Activated naive CD4-positive, alpha-beta T cell treated with anti-CD3 and anti-CD28 coated beads, Interleukin-2, amount 10 ng/mL, durations not matched to agents 7 days and 5 days (primary cell): Measurements from ENCODE around the gene PLD5.

ENCODE experiments used
- CTCF ChIA-PET: fragments of 350-600 bp; sonication (Branson Sonifier 250); formaldehyde crosslinking; loops from one replicate; lab custom pipeline; 2021; ENCODE audit warnings: antibody characterized with exemption; lab: Charles Lee
- DNase-seq: peaks from one replicate; pipeline ENCODE4 v3.0.0-alpha.2; 2020
- H3K27ac Mint-ChIP-seq: one replicate; pipeline ENCODE4 v1.8.0; 2021; ENCODE audit warnings: mild to moderate bottlenecking, moderate library complexity, mixed read lengths
- H3K27me3 Mint-ChIP-seq: one replicate; pipeline ENCODE4 v1.8.0; 2021; ENCODE audit warnings: mild to moderate bottlenecking, mixed read lengths
- H3K36me3 Mint-ChIP-seq: one replicate; pipeline ENCODE4 v1.8.0; 2021; ENCODE audit warnings: mixed read lengths
- H3K4me1 Mint-ChIP-seq: one replicate; pipeline ENCODE4 v1.8.0; 2021; ENCODE audit warnings: mixed read lengths
- H3K4me3 Mint-ChIP-seq: one replicate; pipeline ENCODE4 v1.8.0; 2021; ENCODE audit warnings: mild to moderate bottlenecking, moderate library complexity, mixed read lengths
- H3K9me3 Mint-ChIP-seq: one replicate; pipeline ENCODE4 v1.8.0; 2021; ENCODE audit warnings: mixed read lengths

PLD5 gene

GRCh38 chr1:242524571-242525359 lies at the start of gene PLD5:
Gene PLD5 (minus strand): TSS chr1:242524697.
- no peak for DNase-seq
- H3K36me3 Mint-ChIP-seq, result no peaks in the 10 kb centered on the region
- H3K27ac Mint-ChIP-seq, result no peak within 1 kb of the TSS
- H3K9me3 Mint-ChIP-seq, result no peaks in the 10 kb centered on the region
- peak within 1 kb of the TSS; percentile 57 for H3K4me3 Mint-ChIP-seq
- CTCF ChIA-PET, result no interaction called here
- H3K27me3 Mint-ChIP-seq, result peaks cover 56% of the 10 kb centered on the region
- H3K4me1 Mint-ChIP-seq, result peaks cover 9% of the 10 kb centered on the region

GRCh38 chr1:242569867-242570266 lies 45.4 kb upstream of the PLD5 start:
- no peak overlapping the region for H3K4me3 Mint-ChIP-seq
- H3K4me1 Mint-ChIP-seq, result no peaks in the 10 kb centered on the region
- CTCF ChIA-PET, result no interaction called here
- no peaks in the 10 kb centered on the region for H3K27me3 Mint-ChIP-seq
- no peak for DNase-seq
- no peaks in the 10 kb centered on the region for H3K36me3 Mint-ChIP-seq
- no peak overlapping the region for H3K27ac Mint-ChIP-seq
- no peaks in the 10 kb centered on the region for H3K9me3 Mint-ChIP-seq

- DNase-seq, result no peak
- Mint-ChIP-seq H3K27me3 (no peaks in the 10 kb centered on the region), H3K4me3 (no peak overlapping the region), H3K4me1 (no peaks in the 10 kb centered on the region), H3K36me3 (no peaks in the 10 kb centered on the region), H3K27ac (no peak overlapping the region), H3K9me3 (no peaks in the 10 kb centered on the region)
- CTCF ChIA-PET, result no interaction called here
Measured at GRCh38 chr1:242568666-242569065, 44.2 kb upstream of the PLD5 start.

- CTCF ChIA-PET, result no interaction called here
- Mint-ChIP-seq H3K4me1 (no peaks in the 10 kb centered on the region), H3K36me3 (no peaks in the 10 kb centered on the region), H3K4me3 (no peak overlapping the region), H3K27ac (no peak overlapping the region), H3K27me3 (no peaks in the 10 kb centered on the region), H3K9me3 (no peaks in the 10 kb centered on the region)
- no peak for DNase-seq
Measured at GRCh38 chr1:242567596-242567995, 43.1 kb upstream of the PLD5 start.

- H3K27ac Mint-ChIP-seq, result no peak overlapping the region
- H3K27me3 Mint-ChIP-seq, result no peaks in the 10 kb centered on the region
- no peak overlapping the region for H3K4me3 Mint-ChIP-seq
- H3K36me3 Mint-ChIP-seq, result no peaks in the 10 kb centered on the region
- CTCF ChIA-PET, result no interaction called here
- DNase-seq, result no peak
- no peaks in the 10 kb centered on the region for H3K9me3 Mint-ChIP-seq
- H3K4me1 Mint-ChIP-seq, result no peaks in the 10 kb centered on the region
Measured at GRCh38 chr1:242556759-242557158, 32.3 kb upstream of the PLD5 start.

- Mint-ChIP-seq H3K27ac (no peak overlapping the region), H3K4me1 (no peaks in the 10 kb centered on the region), H3K4me3 (no peak overlapping the region), H3K9me3 (no peaks in the 10 kb centered on the region), H3K36me3 (no peaks in the 10 kb centered on the region), H3K27me3 (no peaks in the 10 kb centered on the region)
- CTCF ChIA-PET, result no interaction called here
- DNase-seq, result no peak
Measured at GRCh38 chr1:242556276-242556675, 31.8 kb upstream of the PLD5 start.

GRCh38 chr1:242554577-242554976 lies 30.1 kb upstream of the PLD5 start:
- H3K9me3 Mint-ChIP-seq, result no peaks in the 10 kb centered on the region
- no peaks in the 10 kb centered on the region for H3K36me3 Mint-ChIP-seq
- H3K27me3 Mint-ChIP-seq, result no peaks in the 10 kb centered on the region
- H3K27ac Mint-ChIP-seq, result no peak overlapping the region
- CTCF ChIA-PET, result no interaction called here
- DNase-seq, result no peak
- H3K4me3 Mint-ChIP-seq, result no peak overlapping the region
- no peaks in the 10 kb centered on the region for H3K4me1 Mint-ChIP-seq

GRCh38 chr1:242546849-242547729 lies 22.6 kb upstream of the PLD5 start:
- H3K27me3 Mint-ChIP-seq, result no peaks in the 10 kb centered on the region
- no peaks in the 10 kb centered on the region for H3K36me3 Mint-ChIP-seq
- H3K27ac Mint-ChIP-seq, result no peak overlapping the region
- no peak overlapping the region for H3K4me3 Mint-ChIP-seq
- CTCF ChIA-PET, result no interaction called here
- H3K4me1 Mint-ChIP-seq, result no peaks in the 10 kb centered on the region
- H3K9me3 Mint-ChIP-seq, result no peaks in the 10 kb centered on the region
- DNase-seq, result no peak

- no peaks in the 10 kb centered on the region for H3K36me3 Mint-ChIP-seq
- H3K4me1 Mint-ChIP-seq, result no peaks in the 10 kb centered on the region
- H3K27me3 Mint-ChIP-seq, result no peaks in the 10 kb centered on the region
- no peak overlapping the region for H3K27ac Mint-ChIP-seq
- DNase-seq, result no peak
- no peaks in the 10 kb centered on the region for H3K9me3 Mint-ChIP-seq
- H3K4me3 Mint-ChIP-seq, result no peak overlapping the region
- CTCF ChIA-PET, result no interaction called here
Measured at GRCh38 chr1:242546441-242546840, 21.9 kb upstream of the PLD5 start.

- CTCF ChIA-PET, result no interaction called here
- no peak for DNase-seq
- H3K4me1 Mint-ChIP-seq, result no peaks in the 10 kb centered on the region
- no peaks in the 10 kb centered on the region for H3K27me3 Mint-ChIP-seq
- no peak overlapping the region for H3K4me3 Mint-ChIP-seq
- H3K27ac Mint-ChIP-seq, result no peak overlapping the region
- H3K36me3 Mint-ChIP-seq, result no peaks in the 10 kb centered on the region
- no peaks in the 10 kb centered on the region for H3K9me3 Mint-ChIP-seq
Measured at GRCh38 chr1:242544071-242544470, 19.6 kb upstream of the PLD5 start.

- no peak for DNase-seq
- Mint-ChIP-seq H3K36me3 (no peaks in the 10 kb centered on the region), H3K9me3 (no peaks in the 10 kb centered on the region), H3K27ac (no peak overlapping the region), H3K27me3 (no peaks in the 10 kb centered on the region), H3K4me1 (no peaks in the 10 kb centered on the region), H3K4me3 (no peak overlapping the region)
- CTCF ChIA-PET, result no interaction called here
Measured at GRCh38 chr1:242542271-242542670, 17.8 kb upstream of the PLD5 start.

- CTCF ChIA-PET, result interaction anchor here (0.6 kb wide), 1 partner anchor 1893 kb away, joined by 4 read pairs; no protein-coding TSS in a partner anchor
- Mint-ChIP-seq H3K9me3 (no peaks in the 10 kb centered on the region), H3K4me1 (no peaks in the 10 kb centered on the region), H3K4me3 (no peak overlapping the region), H3K27ac (no peak overlapping the region), H3K27me3 (no peaks in the 10 kb centered on the region), H3K36me3 (no peaks in the 10 kb centered on the region)
- DNase-seq, result no peak
Measured at GRCh38 chr1:242535986-242536385, 11.5 kb upstream of the PLD5 start.

- H3K4me1 Mint-ChIP-seq, result no peaks in the 10 kb centered on the region
- H3K27ac Mint-ChIP-seq, result no peak overlapping the region
- CTCF ChIA-PET, result no interaction called here
- peaks cover under 1% of the 10 kb centered on the region for H3K27me3 Mint-ChIP-seq
- DNase-seq, result no peak
- no peak overlapping the region for H3K4me3 Mint-ChIP-seq
- H3K9me3 Mint-ChIP-seq, result no peaks in the 10 kb centered on the region
- no peaks in the 10 kb centered on the region for H3K36me3 Mint-ChIP-seq
Measured at GRCh38 chr1:242534753-242535152, 10.3 kb upstream of the PLD5 start.

- CTCF ChIA-PET, result no interaction called here
- Mint-ChIP-seq H3K4me1 (no peaks in the 10 kb centered on the region), H3K27ac (no peak overlapping the region), H3K9me3 (no peaks in the 10 kb centered on the region), H3K36me3 (no peaks in the 10 kb centered on the region), H3K4me3 (no peak overlapping the region), H3K27me3 (peaks cover 16% of the 10 kb centered on the region)
- no peak for DNase-seq
Measured at GRCh38 chr1:242530761-242531160, 6.3 kb upstream of the PLD5 start.

GRCh38 chr1:242525769-242526168 lies 1.3 kb upstream of the PLD5 start:
- no peaks in the 10 kb centered on the region for H3K36me3 Mint-ChIP-seq
- no peaks in the 10 kb centered on the region for H3K9me3 Mint-ChIP-seq
- peaks cover 53% of the 10 kb centered on the region for H3K27me3 Mint-ChIP-seq
- CTCF ChIA-PET, result no interaction called here
- no peak for DNase-seq
- H3K27ac Mint-ChIP-seq, result no peak overlapping the region
- peaks cover 9% of the 10 kb centered on the region for H3K4me1 Mint-ChIP-seq
- no peak overlapping the region for H3K4me3 Mint-ChIP-seq
